HG02981 (cell line): ENCODE measurements around the gene SPIRE1.

ENCODE experiments used
- ATAC-seq: cut with Tn5 transposase; IDR thresholded peaks from one replicate; pipeline ENCODE4 v1.9.1; 2021; ENCODE audit warnings: mild to moderate bottlenecking, moderate library complexity; ENCODE audit not compliant: unreplicated experiment

Gene SPIRE1

DNA sequence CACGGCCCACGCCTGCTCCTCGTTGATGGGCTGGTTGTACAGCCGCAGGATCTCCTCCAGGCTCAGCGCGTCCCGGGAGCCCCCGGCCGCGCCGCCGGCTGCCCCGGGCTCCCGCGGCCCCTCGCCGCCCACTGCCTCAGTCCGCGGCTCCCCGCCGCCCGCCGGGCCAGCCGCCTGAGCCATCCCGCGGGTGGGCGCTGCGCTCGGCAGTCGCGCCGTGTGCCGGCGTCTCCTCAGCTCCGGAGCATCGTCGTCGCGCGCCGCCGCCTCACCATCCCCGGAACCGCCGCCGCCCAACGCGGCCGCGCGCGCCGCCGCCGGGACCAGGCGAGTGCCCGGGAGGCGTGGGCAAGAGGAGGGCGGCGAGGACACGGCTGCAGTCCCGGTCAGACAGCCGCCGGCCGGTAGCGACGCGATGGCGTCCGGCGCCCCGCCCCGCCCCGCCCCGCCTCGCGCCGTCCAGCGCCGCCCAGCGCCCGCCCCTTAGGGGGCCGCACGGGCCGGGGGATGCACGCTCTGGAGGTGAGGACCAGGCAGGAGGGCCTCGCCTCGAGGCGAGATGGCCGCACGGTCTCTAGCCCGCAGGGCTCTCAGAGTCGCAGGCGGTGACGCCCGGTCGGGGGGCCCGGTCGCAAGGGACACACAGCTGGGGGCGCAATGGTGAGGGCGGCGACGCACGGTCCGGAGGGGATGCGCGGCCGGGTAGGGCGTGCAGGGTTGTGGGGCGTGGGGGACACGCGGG, at the start of gene SPIRE1:
TSS of gene SPIRE1 (minus strand) at position 424 of the 742 bp plus-strand sequence. CDS start at position 183, 241 bp downstream.
- ATAC-seq = peak; percentile 47

DNA sequence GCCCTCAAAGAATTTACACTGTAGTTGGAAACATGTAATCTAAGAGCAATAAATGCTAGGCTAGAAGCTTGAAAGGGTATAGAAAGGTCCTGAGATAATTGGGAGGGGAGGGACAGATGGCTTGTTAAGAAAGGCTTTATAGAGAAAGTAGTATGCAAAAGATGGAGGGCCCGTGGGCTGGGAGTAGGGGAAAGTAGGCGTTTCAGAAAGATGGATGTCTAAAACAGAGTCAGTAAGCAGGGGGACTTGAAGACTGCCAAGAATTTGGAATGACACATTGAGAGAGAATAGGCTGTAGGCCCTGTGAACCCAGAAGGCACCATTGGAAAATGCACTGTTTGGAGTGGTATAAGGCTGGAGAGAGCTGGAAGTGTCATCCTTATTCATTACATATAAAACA, 45.8 kb upstream of the SPIRE1 start:
- no peak for ATAC-seq

DNA sequence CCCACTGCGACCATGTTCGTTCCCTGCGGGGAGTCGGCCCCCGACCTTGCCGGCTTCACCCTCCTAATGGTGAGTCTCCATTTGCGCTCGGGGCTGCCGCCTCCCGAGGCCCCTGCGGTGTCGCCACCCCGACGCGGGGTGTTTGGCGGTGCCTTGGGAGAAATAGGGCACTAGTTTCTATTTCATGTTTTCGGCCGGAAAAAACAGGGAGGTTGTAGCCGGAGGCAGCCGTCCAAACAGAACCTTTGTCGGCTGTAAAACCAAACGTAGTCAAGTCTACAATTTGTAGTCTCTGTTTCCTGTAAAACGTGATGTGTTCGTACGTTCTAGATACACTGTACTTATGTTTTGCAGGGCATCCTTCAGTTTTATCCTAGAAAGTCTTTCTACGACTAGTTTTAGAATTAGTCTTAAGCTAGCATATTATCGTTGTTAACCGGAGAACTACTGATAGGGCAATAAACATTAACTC, 45.2 kb upstream of the SPIRE1 start:
- ATAC-seq = no peak

DNA sequence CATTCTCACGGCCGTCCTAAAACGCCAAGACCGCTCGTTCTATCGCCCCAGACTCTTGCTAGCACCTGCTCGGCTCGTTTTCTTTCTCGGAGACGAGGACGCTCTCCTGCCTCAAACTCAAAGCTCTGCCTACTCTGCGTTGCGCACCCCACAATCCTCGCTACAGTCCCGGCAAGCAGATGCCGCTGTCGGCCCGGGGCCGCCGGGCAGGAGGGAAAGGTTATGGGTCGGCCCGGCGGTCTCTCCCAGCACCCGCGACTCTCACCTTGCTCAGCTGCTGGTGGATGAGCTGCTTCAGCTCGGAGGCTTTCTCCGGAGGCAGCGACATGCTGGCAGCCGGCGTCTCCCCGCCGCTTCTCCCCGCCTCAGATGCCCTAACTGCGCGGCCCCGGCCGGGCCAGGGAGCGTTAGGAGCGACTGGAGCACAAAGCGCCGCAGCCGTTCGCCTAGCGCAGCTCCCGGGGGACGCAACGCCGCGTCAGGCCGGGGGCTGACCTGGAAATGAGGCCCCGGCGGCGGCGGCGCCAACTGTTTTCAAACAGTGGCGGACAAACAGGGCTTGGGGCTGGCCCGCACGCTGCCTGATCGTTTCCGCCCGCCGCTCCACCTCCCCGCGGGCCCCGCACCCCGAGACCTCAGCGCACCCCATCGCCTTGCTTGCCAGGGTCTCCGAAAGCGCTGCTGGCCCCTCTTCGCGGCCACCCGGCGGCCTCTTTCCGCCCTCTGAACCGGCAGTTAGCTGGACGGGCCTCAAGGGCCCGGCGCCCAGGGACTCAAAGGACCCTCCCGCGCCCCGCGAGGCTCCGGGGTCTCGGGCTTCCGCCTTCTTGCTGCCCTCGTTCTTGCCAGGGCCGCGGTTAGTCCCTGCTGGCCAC, 44.6 kb upstream of the SPIRE1 start, which contains the start of the genes CEP76 and PSMG2:
TSS of gene CEP76 (minus strand) at position 503 of the 875 bp plus-strand sequence. CDS start at position 328, 175 bp downstream.
TSS of gene PSMG2 (plus strand) at position 822 of the 875 bp plus-strand sequence. CDS start 66 bp downstream, outside the sequence.
- peak; percentile 79 for ATAC-seq

DNA sequence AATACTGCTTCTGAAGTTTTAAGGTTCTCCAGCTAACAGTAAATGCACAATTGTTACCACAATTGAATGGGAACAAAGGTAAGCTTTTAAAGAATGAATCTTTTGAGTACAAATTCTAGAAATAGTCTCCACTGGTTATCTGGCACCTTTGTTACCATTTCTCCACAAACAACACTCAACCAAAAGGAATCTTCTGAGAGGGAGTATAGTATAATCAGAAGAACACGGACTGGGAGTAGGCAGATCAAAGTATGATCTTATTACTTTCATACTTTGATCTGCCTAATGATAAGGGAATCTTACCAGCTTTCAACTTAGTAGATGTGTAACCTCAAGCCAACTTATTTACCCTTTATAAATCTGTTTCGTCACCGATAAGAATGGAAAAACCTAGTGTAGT, 43.3 kb upstream of the SPIRE1 start:
- ATAC-seq = no peak

DNA sequence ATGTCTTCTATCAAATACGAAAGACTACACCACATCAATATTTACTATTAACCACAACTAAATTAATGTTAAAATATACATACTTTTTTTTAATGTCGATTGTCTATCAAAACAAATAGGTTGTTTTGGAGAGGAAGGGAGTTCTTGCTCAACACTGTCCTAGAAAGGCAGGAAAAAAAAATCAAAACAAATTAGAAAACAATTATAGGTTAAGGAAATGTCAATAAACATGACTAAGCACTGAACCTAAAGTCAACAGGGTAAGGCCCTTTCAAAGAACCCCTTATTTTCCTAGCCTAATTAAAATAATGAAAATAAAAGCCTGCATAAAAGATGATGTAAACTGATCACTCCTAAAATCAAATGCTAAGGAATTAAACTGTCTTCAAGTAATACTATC, 41.8 kb upstream of the SPIRE1 start:
- no peak for ATAC-seq

DNA sequence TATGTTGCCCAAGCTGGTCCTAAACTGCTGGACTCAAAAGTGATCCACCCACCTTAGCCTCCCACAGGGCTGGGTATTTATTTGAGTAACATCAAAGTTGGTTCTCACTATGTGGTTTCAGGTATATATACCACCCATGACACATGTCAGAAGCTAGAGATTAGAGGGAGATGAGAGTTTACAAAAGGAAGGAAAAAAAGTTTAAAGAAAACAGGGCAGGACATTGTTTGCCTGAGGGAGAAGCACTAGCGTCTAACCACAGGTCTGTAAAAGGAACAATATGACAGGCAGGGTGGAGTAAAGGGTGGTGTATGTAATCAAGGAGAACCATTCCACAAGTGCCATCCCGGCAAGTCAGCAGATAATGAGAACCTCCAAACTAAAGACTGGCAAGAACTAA, 36.1 kb upstream of the SPIRE1 start:
- ATAC-seq = no peak

DNA sequence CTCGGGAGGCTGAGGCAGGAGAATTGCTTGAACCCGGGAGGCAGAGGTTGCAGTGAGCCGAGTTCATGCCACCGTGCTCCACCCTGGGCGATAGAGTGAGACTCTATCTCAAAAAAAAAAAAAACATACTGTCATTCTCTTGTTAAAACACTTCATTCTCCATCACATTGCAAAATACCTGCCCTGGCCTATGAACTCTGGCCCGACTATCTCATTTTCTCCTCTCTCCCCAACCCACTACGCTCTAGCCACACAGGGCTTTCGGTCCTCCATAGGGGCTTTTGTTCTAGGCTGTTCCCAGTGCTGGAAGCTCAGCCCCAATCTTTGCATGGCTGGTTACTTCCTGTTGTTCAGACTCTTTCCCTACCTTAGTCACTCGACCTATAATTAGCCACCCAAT, 34.3 kb upstream of the SPIRE1 start:
- ATAC-seq = no peak

DNA sequence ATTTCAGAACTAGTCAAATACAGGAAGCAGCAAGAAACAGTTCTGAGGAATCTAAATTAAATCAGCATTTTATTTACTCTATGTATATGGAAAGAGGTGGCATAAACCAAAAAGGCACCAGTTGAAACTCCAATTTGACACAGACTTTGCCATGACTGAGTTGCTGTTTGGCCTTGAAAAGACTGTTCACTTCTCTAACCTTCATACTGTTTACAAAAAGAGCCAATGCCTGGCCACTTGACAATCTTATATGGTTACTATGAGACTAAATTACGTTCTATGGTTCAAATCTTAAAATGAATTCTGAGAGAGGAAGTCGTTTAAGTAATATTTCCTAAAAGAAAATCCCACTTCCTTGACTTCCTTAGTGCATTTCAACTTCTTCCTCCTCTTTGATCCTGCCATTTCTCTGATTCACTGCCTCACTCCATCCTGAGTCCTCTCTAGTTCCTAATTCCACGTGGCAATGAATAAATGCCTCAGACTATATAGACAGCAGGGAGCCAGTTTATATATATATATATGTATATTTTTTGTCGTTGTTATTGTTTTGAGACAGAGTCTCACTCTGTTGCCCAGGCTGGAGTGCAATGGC, 31.4 kb upstream of the SPIRE1 start:
- ATAC-seq = no peak

DNA sequence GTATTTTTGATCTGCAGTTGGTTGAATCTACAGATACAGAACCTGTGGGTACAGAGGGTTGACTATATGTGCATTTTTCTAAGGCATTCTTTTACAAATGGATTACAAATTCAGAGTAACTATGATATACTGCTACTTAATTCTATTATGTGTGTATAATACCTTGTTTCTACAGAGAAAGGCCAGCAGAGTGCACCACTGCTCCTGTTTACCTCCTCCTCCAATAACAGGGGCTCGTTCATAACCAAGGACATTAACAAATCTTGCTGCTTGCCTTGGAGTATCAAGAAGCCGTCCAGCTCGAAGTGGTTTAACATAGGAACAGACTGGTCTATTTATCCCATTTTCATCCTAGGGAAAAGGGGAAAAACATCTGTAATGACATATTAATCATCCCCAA, 28.2 kb upstream of the SPIRE1 start:
- no peak for ATAC-seq

DNA sequence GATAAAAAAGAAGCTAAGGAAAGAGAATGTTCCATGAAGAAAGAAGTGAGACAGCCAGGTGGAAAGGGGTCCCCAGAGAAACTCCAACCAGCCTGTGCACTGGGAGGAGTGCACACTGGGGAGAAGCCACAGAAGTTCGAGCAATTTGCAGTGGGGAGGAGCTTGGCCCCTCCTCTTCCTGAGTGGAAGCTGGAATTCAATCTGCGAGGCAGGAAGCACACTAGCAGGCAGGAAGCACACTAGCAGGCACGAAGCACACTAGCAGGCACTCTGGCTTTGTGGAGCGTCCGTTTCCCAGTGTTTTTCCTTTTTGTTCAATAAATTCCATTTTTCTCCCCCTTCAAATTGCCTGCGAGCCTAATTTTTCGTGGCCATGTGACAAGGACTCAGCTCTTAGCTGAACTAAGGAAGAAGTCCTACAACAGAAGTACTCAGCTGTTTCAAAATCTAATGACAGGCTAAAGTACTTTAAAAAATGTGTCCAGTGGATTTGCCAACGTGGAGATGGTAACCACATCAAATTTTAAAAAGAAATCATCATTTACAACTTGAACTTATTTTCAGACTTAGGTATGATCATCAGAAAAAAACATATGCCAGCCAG, 21.4 kb upstream of the SPIRE1 start:
- no peak for ATAC-seq

DNA sequence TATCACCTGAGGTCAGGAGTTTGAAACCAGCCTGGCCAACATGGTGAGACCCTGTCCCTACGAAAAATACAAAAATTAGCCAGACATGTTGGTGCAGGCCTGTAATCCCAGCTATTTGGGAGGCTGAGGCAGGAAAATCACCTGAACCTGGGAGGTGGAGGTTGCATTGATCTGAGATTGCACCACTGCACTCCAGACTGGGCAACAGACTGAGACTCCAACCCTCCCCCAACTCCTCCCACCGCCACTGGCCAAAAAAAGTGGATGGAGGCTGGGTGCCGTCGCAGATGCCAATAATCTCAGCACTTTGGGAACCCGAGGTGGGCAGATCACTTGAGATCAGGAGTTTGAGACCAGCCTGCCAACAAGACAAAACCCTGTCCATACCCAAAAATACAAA, 10.1 kb upstream of the SPIRE1 start:
- ATAC-seq = no peak

DNA sequence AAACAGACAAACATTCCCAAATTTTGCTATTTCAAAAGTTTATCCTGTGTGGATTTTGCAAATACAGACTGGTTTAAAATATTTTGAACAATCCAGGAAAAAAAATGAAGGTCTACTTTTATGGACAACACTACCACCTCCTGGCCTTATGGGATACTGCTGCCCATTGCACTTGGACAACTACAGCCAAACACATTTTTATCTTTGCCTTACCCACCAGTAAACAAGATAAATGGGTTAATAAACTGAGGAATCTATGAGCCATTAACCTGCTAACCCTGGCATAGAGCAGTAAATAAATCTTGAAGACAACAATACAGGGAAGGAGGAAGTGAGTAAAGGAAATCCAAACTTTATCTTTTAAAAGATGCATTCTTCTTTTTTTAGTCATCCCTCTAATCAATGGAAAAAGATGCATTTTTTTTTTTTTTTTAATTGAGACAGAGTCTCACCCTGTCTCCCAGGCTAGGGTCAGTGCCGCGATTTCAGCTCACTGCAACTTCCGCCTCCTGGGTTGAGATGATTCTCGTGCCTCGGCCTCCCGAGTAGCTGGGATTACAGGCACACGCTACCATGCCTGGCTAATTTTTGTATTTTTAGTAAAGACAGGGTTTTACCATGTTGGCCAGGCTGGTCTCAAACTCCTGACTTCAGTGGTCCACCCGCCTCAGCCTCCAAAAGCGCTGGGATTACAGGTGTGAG, 2.1 kb upstream of the SPIRE1 start:
- ATAC-seq = no peak

DNA sequence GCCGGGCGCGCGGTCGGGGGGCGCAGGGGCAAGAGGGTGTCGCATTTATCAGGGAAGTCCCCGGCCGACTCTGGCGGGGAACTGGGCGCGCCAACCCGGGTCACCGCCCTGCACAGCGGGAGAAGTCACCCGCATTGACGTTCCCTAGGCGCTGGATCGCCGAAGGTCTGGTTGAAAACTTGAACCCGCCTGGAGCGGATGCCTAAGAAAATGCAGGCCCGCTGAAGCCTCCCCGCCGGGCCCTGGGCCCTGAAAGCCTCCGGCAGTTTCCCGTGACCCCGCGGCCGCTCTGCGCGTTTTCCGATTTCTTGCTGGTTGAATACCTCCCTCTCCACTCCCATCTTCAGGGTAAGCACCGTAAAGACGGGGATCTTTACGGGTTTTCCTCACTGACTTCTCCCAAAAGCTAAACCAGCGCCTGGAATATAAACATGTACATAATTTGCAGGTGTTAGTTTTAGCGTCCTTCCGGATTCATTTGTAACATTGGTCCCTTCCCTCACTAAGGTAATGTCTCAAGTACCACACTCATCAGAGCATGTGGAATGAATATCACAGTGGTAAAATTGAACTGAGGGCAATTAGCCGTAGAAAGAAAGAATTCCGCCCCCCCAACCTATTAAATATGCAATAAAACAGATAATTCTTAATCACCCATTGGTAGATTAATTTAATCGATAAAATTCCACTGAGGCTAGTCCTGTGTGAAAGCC, 675 bp upstream of the SPIRE1 start:
- ATAC-seq = no peak

DNA sequence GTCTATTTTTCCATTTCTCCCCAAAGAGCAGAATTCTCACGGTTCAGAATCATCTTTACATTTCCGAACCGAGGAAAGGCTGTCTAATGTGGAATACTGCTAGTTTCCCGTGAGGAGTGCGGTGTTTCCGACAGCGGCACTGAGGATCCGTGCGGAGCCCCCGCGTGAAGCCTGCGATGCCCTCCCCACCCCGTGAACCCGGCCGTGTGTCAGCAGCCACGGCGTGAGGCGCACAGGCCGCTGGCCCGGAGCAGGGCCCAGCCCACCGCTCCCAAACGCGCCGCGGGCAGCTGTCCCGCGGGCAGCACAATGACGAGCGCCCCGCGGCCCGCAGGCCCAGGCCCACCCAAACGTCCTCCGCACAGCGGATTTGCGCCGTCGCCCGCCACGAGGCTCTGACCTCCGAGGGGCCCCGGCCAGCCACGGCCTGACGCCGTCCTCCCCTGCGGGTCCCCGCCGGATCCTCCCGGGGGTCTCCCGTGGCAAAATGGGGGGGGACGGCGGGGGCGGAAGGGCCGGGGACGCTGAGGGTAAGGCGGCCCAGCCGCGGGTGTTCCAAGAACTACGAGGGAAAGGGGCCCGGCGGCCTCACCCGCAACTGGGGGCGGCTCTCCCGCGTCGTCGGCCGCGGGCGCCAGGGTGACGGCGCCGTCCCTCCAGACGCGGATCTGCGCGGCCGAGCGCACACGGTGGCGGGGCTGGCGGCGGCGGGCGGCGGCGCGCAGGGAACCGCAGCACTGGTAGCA, 796 bp downstream of the SPIRE1 start:
- ATAC-seq = peak; percentile 34

DNA sequence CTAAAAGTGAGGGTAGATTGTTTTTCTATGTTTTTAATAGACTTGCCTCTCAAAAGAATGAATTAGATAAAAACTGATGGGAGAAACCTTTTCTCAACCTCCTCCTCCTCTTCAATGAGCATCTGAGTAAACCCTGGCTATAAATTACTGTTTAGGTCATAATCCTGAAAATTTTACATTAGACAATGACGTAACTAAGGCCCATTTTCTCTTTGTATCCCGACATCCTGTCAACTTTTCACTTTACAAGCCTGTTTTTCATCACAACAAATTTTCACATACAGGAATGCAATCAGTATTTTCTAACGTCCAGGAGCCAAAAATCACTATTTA, 1.3 kb downstream of the SPIRE1 start:
- no peak for ATAC-seq

DNA sequence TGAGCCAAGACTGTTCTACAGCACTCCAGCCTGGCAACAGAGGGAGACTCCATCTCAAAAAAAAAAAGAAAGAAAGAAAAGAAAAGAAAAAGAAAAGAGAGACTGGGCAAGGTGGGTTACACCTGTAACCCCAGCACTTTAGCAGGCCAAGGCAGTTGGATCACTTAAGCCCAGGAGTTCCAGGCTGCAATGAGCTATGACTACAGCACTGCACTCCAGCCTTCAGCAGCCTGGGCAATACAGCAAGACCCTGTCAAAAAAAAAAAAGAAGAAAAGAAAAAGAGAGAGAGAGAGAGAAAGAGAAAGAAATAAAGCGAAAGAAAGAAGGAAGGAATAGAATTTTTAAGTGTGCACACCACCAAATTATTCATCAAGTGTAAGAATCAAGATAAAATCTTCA, 2.9 kb downstream of the SPIRE1 start:
- no peak for ATAC-seq

DNA sequence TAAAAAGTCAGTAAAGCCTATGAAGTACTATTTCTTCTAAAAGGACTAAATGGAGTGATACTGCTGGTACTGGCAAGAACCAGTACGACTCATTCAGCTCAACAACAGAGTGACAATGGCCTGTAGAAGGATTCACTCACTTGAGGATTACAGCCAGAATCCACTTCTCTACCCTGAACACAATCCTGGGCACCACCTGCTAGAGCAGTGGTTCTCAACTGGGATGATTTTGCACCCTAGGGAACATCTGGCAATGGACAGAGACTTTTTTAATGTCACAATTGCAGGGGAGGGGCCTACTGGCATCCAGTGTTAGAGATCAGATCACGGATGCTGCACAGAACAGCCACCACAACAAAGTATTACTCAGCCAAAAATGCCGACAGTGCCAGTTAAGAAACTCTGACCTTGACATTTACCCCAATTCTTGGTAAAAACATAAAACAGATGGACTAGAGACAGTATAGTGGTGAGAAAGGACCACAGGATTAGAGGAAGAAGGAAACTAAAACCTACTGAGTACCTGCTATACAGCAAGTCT, 5.0 kb downstream of the SPIRE1 start:
- no peak for ATAC-seq

DNA sequence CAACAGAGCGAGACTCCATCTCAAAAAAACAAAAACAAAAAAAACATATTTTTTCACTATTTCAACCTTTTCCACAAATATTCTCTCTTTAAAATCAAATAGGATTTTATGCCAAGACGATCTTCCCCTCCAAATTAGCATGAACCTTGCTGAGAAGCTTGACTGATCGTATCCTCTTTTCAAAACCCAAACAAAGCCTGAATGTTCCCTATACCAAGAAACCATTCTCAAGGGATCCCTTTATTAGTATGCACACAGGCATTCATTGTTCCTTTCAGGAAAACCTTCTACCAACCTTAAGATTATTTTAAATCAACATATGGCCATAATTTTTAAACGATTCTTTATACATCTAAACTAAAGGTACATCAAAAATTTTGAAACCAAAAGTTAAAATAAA, 6.3 kb downstream of the SPIRE1 start:
- no peak for ATAC-seq
